B cell (primary cell): ENCODE data around the gene SLC6A5. TPM values are rescaled to one million over a fixed set of nuclear protein-coding genes. Genes with fewer than 3 reads are reported as not detected.

Experiments used
- ATAC-seq: fragments of 200-7000 bp; cut with Tn5 transposase; one replicate; pipeline ENCODE4 v1.10.0; 2021; ENCODE audit warnings: low read depth, mild to moderate bottlenecking, moderate number of reproducible peaks, moderate library complexity
- CTCF ChIA-PET: fragments of 350-600 bp; sonication (Branson Sonifier 250); formaldehyde crosslinking; loops from one replicate; lab custom pipeline; 2021; ENCODE audit warnings: antibody characterized with exemption, inconsistent platforms; lab: Charles Lee
- POLR2A ChIA-PET: fragments of 350-600 bp; sonication (Branson Sonifier 250); formaldehyde crosslinking; loops from one replicate; lab custom pipeline; 2021; ENCODE audit warnings: antibody characterized with exemption; lab: Charles Lee
- DNase-seq: peaks from one replicate; pipeline ENCODE4 v3.0.0; 2013
- H2AFZ ChIP-seq: 2 replicates; pipeline ENCODE4 v1.6.1; 2012; ENCODE audit warnings: mild to moderate bottlenecking, low read depth, low read length; ENCODE audit not compliant: insufficient read depth, poor library complexity, severe bottlenecking
- H3K27ac ChIP-seq, 2 donors: 1 replicate in 1 of 2; 2 replicates in 1 of 2; pipeline ENCODE4 v1.5.1; 2012 to 2013; ENCODE audit warnings: low read length in 2 of 2, mild to moderate bottlenecking in 2 of 2, moderate library complexity in 1 of 2
- H3K27me3 ChIP-seq, 4 experiments: fragments of 200-600 bp in 1 of 4; sonication (generic) in 1 of 4; replicated peaks in 1 of 4; 1 replicate in 2 of 4; 2 replicates in 2 of 4; pipeline versions ENCODE4 v1.6.1 to v1.7.0; 2013 to 2016; ENCODE audit warnings: low read length in 3 of 4, mild to moderate bottlenecking in 2 of 4, mixed read lengths in 1 of 4, moderate library complexity in 1 of 4; ENCODE audit not compliant: insufficient read depth in 4 of 4, control insufficient read depth in 3 of 4; ENCODE audit errors: control extremely low read depth in 1 of 4
- H3K36me3 ChIP-seq, 2 experiments: replicated peaks in 1 of 2; 1 replicate in 1 of 2; 2 replicates in 1 of 2; pipeline versions ENCODE4 v1.6.1 to v1.7.1; 2013; ENCODE audit warnings: low read length in 1 of 2; ENCODE audit not compliant: insufficient read depth in 2 of 2, control insufficient read depth in 1 of 2; ENCODE audit errors: control extremely low read depth in 1 of 2, extremely low read depth in 1 of 2
- H3K4me1 ChIP-seq, 2 donors: fragments of 200-600 bp in 1 of 2; sonication (generic) in 1 of 2; 1 replicate in 1 of 2; 2 replicates in 1 of 2; pipeline versions ENCODE4 v1.5.1 to v1.6.1; 2013 to 2017; ENCODE audit warnings: low read length in 2 of 2; ENCODE audit not compliant: control insufficient read depth in 2 of 2, insufficient read depth in 2 of 2
- H3K4me2 ChIP-seq: replicated peaks from 2 replicates; pipeline ENCODE3; 2012; ENCODE audit warnings: mild to moderate bottlenecking, low read depth, low read length; ENCODE audit not compliant: poor library complexity, severe bottlenecking
- H3K4me3 ChIP-seq, 5 experiments: fragments of 200-600 bp in 1 of 5; sonication (generic) in 1 of 5; 1 replicate in 3 of 5; 2 replicates in 2 of 5; pipeline versions ENCODE4 v1.5.1 to v1.7.0; 2011 to 2016; ENCODE audit warnings: low read length in 4 of 5, mild to moderate bottlenecking in 4 of 5, low read depth in 2 of 5, control low read depth in 1 of 5, moderate library complexity in 1 of 5; ENCODE audit not compliant: insufficient read depth in 1 of 5; ENCODE audit errors: control extremely low read depth in 1 of 5, extremely low read depth in 1 of 5
- H3K79me2 ChIP-seq: fragments of 200-600 bp; sonication (generic); one replicate; pipeline ENCODE4 v1.6.0; 2016; ENCODE audit warnings: low read length; ENCODE audit not compliant: control insufficient read depth, insufficient read depth
- H3K9ac ChIP-seq: fragments of 200-600 bp; sonication (generic); 2 replicates; pipeline ENCODE4 v1.6.1; 2017; ENCODE audit warnings: mild to moderate bottlenecking, low read length, moderate library complexity
- H3K9me3 ChIP-seq, 3 donors: one replicate each; pipeline versions ENCODE4 v1.6.1 to v1.7.1; 2013; ENCODE audit warnings: low read length in 2 of 3; ENCODE audit not compliant: control insufficient read depth in 2 of 3, insufficient read depth in 1 of 3; ENCODE audit errors: control extremely low read depth in 1 of 3
- H4K20me1 ChIP-seq: 2 replicates; pipeline ENCODE4 v1.6.0; 2012; ENCODE audit warnings: mild to moderate bottlenecking, low read length; ENCODE audit not compliant: insufficient read depth, control insufficient read depth, poor library complexity, severe bottlenecking
- H3K27ac Mint-ChIP-seq: one replicate; pipeline ENCODE4 v1.8.0; 2021; ENCODE audit warnings: mixed read lengths
- H3K27me3 Mint-ChIP-seq: one replicate; pipeline ENCODE4 v1.8.0; 2021; ENCODE audit warnings: mixed read lengths
- H3K4me1 Mint-ChIP-seq: one replicate; pipeline ENCODE4 v1.8.0; 2021; ENCODE audit warnings: mixed read lengths
- H3K4me3 Mint-ChIP-seq: one replicate; pipeline ENCODE4 v1.8.0; 2021; ENCODE audit warnings: mixed read lengths
- H3K9me3 Mint-ChIP-seq: one replicate; pipeline ENCODE4 v1.8.0; 2022; ENCODE audit warnings: mixed read lengths; ENCODE audit not compliant: insufficient read depth
- CTCF ChIP-seq: fragments of 200-600 bp; IDR thresholded peaks from one replicate; pipeline ENCODE4 v1.8.0; 2022; ENCODE audit warnings: antibody characterized with exemption, mild to moderate bottlenecking
- EZH2 ChIP-seq: IDR thresholded peaks from 2 replicates; pipeline ENCODE4 v1.6.1; 2012; ENCODE audit warnings: borderline replicate concordance, low read depth, mild to moderate bottlenecking, moderate library complexity, low read length; ENCODE audit not compliant: insufficient read depth, poor library complexity, severe bottlenecking
- WGBS: methylation state at CpG from one replicate; pipeline ENCODE4 v1.1.5; 2013; ENCODE audit warnings: missing lambda C conversion rate; ENCODE audit not compliant: insufficient coverage; 5-methylcytosine and 5-hydroxymethylcytosine counted together
- intact Hi-C: fragments of 100-400 bp; cut with micrococcal nuclease; formaldehyde crosslinking; loops from one replicate; pipeline ENCODE4 v1.10.0; 2022
- polyA plus RNA-seq: library from polyadenylated mRNA; depleted of rRNA; stranded (reverse); fragments of >200 nt; gene quantifications from 2 replicates; pipeline ENCODE4 v1.2.3, GENCODE V29; 2012
- total RNA-seq, 2 donors: library from RNA; stranded (reverse); fragments of 120-200 nt in 1 of 2; gene quantifications; 1 replicate in 1 of 2; 2 replicates in 1 of 2; pipeline versions ENCODE4 v1.2.3 to v1.2.4, GENCODE V29; 2013 to 2022

The SLC6A5 gene
- total and polyA plus RNA-seq, 2 donors (not counting 1 experiment from before 2014, with no cell fraction given): not detected

DNA sequence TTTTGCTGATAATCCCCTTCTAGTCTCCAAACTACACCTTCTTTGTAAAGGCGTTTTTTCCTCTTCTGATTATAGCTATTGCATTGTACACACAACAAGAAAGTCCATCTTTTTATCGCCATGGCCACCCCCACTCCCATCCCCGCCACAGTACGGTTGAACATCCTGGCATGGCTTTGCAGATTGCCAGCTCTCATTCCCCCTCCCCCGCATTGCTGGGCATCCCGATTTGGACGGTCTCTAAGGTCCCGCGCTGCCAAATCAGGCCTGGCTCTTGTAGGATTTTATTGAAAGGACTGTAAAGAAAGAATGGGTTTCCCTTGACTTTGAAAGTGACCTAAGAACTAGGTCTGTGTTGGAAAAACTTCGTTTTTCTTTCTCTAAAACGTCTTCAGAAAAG lies 916 bp upstream of the SLC6A5 start:
- H3K9me3 Mint-ChIP-seq: peaks cover 2% of the 10 kb centered on the region
- CTCF ChIA-PET: no interaction called here
- Histone ChIP-seq H4K20me1 (no peaks in the 10 kb centered on the region), H2AFZ (no peak overlapping the region), H3K27me3 (peaks cover 0 to 75% (median 50%) of the 10 kb centered on the region in 4 experiments), H3K36me3 (no peaks in the 10 kb centered on the region), H3K4me3 (no peak overlapping the region), H3K9me3 (peaks cover 0 to 33% (median 1%) of the 10 kb centered on the region in 3 donors), H3K9ac (no peak overlapping the region), H3K79me2 (no peaks in the 10 kb centered on the region), H3K4me2 (no peak overlapping the region), H3K27ac (no peak overlapping the region), H3K4me1 (peaks cover 0 to 12% of the 10 kb centered on the region in 2 donors)
- ATAC-seq (no peak), DNase-seq (no peak)
- H3K4me3 Mint-ChIP-seq: no peak overlapping the region
- intact Hi-C loops: no loop called here
- H3K4me1 Mint-ChIP-seq: peaks cover 3% of the 10 kb centered on the region
- TF ChIP-seq CTCF (no peak), EZH2 (no peak)
- POLR2A ChIA-PET: no interaction called here
- H3K27me3 Mint-ChIP-seq: peaks cover 76% of the 10 kb centered on the region
- 0% methylated on average over 4 of the region's 11 CpGs for whole genome bisulfite sequencing
- no peak overlapping the region for H3K27ac Mint-ChIP-seq

DNA sequence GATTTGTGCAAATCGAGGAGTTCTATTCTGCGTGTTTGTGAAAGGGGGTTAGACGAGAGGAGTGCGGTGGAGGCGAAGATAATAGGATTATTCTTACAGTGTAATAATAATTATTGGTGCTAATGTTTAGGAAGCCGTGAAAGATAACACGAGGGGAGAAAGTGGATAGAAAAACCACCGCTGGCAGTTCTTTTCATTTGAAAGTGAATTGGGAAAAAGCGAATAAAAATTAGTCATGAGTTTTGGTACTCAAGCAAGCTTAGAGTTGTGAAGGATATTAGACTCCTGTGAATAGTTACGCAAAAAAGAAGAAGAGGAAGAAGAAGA lies 575 bp downstream of the SLC6A5 start:
- DNase-seq (no peak), ATAC-seq (no peak)
- Histone ChIP-seq H3K4me3 (no peak overlapping the region), H3K27me3 (peaks cover 0 to 85% (median 56%) of the 10 kb centered on the region in 4 experiments), H3K36me3 (no peaks in the 10 kb centered on the region), H3K9me3 (peaks cover 0 to 33% (median 1%) of the 10 kb centered on the region in 3 donors), H2AFZ (no peak overlapping the region), H3K4me1 (peaks cover 0 to 12% of the 10 kb centered on the region in 2 donors), H4K20me1 (no peaks in the 10 kb centered on the region), H3K4me2 (no peak overlapping the region), H3K79me2 (no peaks in the 10 kb centered on the region), H3K9ac (no peak overlapping the region), H3K27ac (no peak overlapping the region)
- Mint-ChIP-seq H3K27ac (no peak overlapping the region), H3K4me1 (peaks cover 3% of the 10 kb centered on the region), H3K4me3 (no peak overlapping the region), H3K9me3 (peaks cover 2% of the 10 kb centered on the region), H3K27me3 (peaks cover 79% of the 10 kb centered on the region)
- intact Hi-C loops: no loop called here
- ChIA-PET CTCF (no interaction called here), POLR2A (no interaction called here)
- TF ChIP-seq EZH2: no peak
- TF ChIP-seq CTCF: no peak
- WGBS: 15% methylated on average over 10 of the region's 10 CpGs
